ENCODE measurements around the gene RIN3.

DNA sequence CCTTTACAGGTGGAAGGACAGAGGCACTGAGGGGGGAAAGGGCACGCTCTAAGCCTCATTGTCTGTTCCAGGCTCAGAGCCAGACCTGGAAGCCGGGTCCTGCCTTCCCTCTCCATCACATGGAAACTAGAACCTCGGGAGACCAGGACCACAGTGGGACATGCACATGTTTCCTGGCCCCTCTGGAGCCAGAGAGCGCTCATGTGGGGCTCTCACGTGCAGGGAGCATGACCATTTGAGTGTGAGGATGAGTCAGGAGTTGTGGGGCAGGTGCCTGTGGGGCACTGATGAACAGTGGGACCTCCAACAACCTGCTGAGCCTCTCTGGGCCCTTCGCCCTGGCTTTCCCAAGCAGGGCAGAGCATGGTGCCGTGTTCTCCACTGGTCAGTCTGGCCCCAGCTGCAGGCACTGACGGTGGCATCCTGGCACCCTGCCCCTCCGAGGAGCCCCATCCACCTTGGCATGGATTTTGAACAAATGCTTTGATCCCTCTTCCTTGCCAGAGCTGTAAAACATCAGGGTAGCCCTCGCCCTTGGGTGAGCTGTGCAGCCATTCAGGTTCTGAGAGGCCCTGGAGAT lies 100.2 kb downstream of the RIN3 start:
- TF ChIP-seq, protein P1, sequence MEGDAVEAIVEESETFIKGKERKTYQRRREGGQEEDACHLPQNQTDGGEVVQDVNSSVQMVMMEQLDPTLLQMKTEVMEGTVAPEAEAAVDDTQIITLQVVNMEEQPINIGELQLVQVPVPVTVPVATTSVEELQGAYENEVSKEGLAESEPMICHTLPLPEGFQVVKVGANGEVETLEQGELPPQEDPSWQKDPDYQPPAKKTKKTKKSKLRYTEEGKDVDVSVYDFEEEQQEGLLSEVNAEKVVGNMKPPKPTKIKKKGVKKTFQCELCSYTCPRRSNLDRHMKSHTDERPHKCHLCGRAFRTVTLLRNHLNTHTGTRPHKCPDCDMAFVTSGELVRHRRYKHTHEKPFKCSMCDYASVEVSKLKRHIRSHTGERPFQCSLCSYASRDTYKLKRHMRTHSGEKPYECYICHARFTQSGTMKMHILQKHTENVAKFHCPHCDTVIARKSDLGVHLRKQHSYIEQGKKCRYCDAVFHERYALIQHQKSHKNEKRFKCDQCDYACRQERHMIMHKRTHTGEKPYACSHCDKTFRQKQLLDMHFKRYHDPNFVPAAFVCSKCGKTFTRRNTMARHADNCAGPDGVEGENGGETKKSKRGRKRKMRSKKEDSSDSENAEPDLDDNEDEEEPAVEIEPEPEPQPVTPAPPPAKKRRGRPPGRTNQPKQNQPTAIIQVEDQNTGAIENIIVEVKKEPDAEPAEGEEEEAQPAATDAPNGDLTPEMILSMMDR (conservative IDR thresholded peaks at IDR 0.05): no peak
- TF ChIP-seq EZH2 (IDR thresholded peaks at IDR 0.05; ENCODE audit: low read depth): no peak
